ENCODE results near the gene LTBP1. TPM values are rescaled to one million over a fixed set of nuclear protein-coding genes. Genes with fewer than 3 reads are reported as not detected.
"Not testable (repeated sequence)": the region's sequence is repeated elsewhere in the genome, so short reads cannot be mapped to it uniquely, and the experiment has no call there.

Gene LTBP1
- total RNA-seq, 3 donors from 2014 or later (not counting 1 experiment from before 2014, with no cell fraction given): 1.7 to 4.7 (median 3.5) TPM

DNA sequence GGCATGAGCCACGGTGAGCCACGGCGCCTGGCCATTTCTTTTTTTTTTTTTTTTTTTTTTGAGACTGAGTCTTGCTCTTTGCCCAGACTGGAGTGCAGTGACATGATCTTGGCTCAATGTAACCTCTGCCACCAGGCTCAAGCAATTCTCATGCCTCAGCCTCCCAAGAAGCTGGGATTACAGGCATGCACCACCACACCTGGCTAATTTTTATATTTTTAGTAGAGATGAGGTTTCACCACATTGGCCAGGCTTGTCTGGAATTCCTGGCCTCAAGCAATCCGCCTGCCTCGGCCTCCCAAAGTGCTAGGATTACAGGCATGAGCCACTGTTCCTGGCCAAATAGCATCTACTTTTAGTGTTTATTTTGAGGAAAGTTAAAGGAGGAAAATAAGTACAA, 25.3 kb upstream of the LTBP1 start:
- not testable (repeated sequence) for ATAC-seq

DNA sequence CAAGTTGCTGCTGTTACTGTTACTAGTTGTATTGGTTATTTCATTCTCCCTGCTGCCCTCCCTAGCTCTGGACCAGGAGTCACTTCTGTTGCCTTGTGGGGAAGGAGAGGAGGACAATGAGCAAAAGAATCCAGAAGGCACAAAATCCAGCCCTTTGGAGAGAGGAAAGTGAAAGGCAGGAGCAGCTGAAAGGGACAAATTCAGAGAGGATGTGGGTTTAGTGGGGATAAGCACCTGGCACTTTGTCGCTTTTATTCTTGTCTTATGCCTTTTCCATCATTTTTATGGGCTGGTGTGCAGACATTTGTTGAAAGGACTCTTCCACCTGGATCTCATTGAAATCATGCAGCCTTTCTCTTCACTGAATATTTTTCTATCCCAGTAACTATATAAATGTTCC, 24.3 kb upstream of the LTBP1 start:
- H3K27me3 Mint-ChIP-seq (ENCODE audit: low read depth in 2 of 2): peaks cover 15 to 21% of the 10 kb centered on the region in 2 donors
- no peaks in the 10 kb centered on the region for H3K4me1 Mint-ChIP-seq
- Histone ChIP-seq H3K27me3 (ENCODE audit: control insufficient read depth, insufficient read depth, low read length) (no peaks in the 10 kb centered on the region), H3K4me3 (ENCODE audit: low read length) (no peak overlapping the region), H3K27ac (ENCODE audit: low read length) (no peak overlapping the region), H3K4me1 (ENCODE audit: control insufficient read depth, insufficient read depth, low read length) (no peaks in the 10 kb centered on the region), H3K36me3 (ENCODE audit: control insufficient read depth, insufficient read depth, low read length) (no peaks in the 10 kb centered on the region), H3K9me3 (ENCODE audit: control insufficient read depth, insufficient read depth, low read length) (no peaks in the 10 kb centered on the region)
- WGBS (ENCODE audit: insufficient coverage): 75% methylated on average over 1 of the region's 1 CpG
- DNase-seq (no peak), ATAC-seq (no peak)
- TF ChIP-seq, protein P1, sequence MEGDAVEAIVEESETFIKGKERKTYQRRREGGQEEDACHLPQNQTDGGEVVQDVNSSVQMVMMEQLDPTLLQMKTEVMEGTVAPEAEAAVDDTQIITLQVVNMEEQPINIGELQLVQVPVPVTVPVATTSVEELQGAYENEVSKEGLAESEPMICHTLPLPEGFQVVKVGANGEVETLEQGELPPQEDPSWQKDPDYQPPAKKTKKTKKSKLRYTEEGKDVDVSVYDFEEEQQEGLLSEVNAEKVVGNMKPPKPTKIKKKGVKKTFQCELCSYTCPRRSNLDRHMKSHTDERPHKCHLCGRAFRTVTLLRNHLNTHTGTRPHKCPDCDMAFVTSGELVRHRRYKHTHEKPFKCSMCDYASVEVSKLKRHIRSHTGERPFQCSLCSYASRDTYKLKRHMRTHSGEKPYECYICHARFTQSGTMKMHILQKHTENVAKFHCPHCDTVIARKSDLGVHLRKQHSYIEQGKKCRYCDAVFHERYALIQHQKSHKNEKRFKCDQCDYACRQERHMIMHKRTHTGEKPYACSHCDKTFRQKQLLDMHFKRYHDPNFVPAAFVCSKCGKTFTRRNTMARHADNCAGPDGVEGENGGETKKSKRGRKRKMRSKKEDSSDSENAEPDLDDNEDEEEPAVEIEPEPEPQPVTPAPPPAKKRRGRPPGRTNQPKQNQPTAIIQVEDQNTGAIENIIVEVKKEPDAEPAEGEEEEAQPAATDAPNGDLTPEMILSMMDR (IDR thresholded peaks at IDR 0.05): no peak
- no peaks in the 10 kb centered on the region for H3K9me3 Mint-ChIP-seq
- no peaks in the 10 kb centered on the region for H3K36me3 Mint-ChIP-seq
- intact Hi-C loops (cut with micrococcal nuclease): no loop called here
- no peak overlapping the region for H3K27ac Mint-ChIP-seq
- no peak overlapping the region for H3K4me3 Mint-ChIP-seq

More for the DNA sequence above, 25.3 kb upstream of the LTBP1 start:
- H3K4me3 ChIP-seq (ENCODE audit: low read length); H3K27ac Mint-ChIP-seq; H3K9me3 ChIP-seq (ENCODE audit: control insufficient read depth, insufficient read depth, low read length); H3K36me3 ChIP-seq (ENCODE audit: control insufficient read depth, insufficient read depth, low read length); H3K36me3 Mint-ChIP-seq; DNase-seq; H3K9me3 Mint-ChIP-seq; intact Hi-C loops (cut with micrococcal nuclease); H3K4me1 Mint-ChIP-seq; H3K27ac ChIP-seq (ENCODE audit: low read length); H3K4me3 Mint-ChIP-seq; H3K27me3 ChIP-seq (ENCODE audit: control insufficient read depth, insufficient read depth, low read length); H3K4me1 ChIP-seq (ENCODE audit: control insufficient read depth, insufficient read depth, low read length): not testable (repeated sequence)
- 97% methylated on average over 5 of the region's 5 CpGs for WGBS (ENCODE audit: insufficient coverage)
- peaks cover 6 to 11% of the 10 kb centered on the region in 2 donors for H3K27me3 Mint-ChIP-seq (ENCODE audit: low read depth in 2 of 2)

DNA sequence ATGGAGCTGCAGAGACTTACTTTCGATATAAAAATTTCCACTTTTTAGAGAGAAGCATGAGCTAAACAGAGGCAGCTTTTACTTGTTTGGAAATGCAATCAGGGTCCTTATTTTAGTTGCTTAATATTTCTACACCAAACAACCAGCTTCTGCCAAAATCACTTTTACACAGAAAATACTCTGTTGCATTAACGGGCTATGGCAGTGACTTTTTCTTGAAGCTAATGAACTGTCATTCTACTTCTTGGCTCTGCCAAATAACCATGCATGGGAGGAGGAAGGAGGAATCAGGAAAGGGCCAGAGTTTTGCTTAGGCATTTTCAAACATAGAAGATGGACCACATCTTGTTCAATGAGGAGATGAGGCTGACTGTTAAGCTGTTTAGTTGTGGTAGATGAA, 23.6 kb upstream of the LTBP1 start:
- Histone ChIP-seq H3K4me1 (ENCODE audit: control insufficient read depth, insufficient read depth, low read length) (no peaks in the 10 kb centered on the region), H3K4me3 (ENCODE audit: low read length) (no peak overlapping the region), H3K9me3 (ENCODE audit: control insufficient read depth, insufficient read depth, low read length) (no peaks in the 10 kb centered on the region), H3K36me3 (ENCODE audit: control insufficient read depth, insufficient read depth, low read length) (no peaks in the 10 kb centered on the region), H3K27ac (ENCODE audit: low read length) (no peak overlapping the region), H3K27me3 (ENCODE audit: control insufficient read depth, insufficient read depth, low read length) (no peaks in the 10 kb centered on the region)
- Mint-ChIP-seq H3K36me3 (no peaks in the 10 kb centered on the region), H3K4me1 (no peaks in the 10 kb centered on the region), H3K27ac (no peak overlapping the region), H3K9me3 (no peaks in the 10 kb centered on the region), H3K4me3 (no peak overlapping the region), H3K27me3 (ENCODE audit: low read depth in 2 of 2) (peaks cover 19 to 27% of the 10 kb centered on the region in 2 donors)
- no peak for ATAC-seq
- 85% methylated on average over 2 of the region's 2 CpGs for WGBS (ENCODE audit: insufficient coverage)
- no peak for DNase-seq
- intact Hi-C loops (cut with micrococcal nuclease): no loop called here
- TF ChIP-seq, protein P1 (IDR thresholded peaks at IDR 0.05): no peak

DNA sequence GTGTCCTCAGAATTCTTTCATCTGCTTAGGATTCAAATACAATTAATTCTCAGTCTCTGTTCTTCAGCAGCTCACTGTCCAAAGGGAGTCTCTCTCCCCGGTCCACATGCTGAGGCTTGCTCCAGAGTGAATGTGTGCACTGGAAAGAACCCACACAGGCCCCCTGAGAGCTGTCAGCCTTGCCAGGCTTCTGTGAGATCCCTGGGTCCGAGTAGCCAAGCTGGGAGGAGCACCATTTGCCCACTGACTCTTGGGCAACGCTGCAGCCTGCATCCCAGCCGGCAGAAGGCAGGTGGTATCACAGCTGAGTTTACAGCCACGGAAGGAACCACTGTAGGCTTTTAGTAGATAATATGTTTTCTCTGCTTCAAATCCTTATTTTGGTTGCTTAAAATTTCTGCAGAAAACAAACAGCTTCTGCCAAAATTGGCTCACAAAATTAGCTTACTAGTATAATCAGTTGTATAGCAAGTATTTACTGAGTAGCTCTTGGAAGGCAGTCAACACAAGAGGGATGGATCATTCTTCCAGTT, 21.4 kb upstream of the LTBP1 start:
- 85% methylated on average over 5 of the region's 5 CpGs for WGBS (ENCODE audit: insufficient coverage)
- H3K27ac ChIP-seq (ENCODE audit: low read length): no peak overlapping the region
- no peaks in the 10 kb centered on the region for H3K27me3 ChIP-seq (ENCODE audit: control insufficient read depth, insufficient read depth, low read length)
- H3K4me1 Mint-ChIP-seq: no peaks in the 10 kb centered on the region
- H3K36me3 Mint-ChIP-seq: no peaks in the 10 kb centered on the region
- intact Hi-C loops (cut with micrococcal nuclease): no loop called here
- no peak for DNase-seq
- ATAC-seq: no peak
- TF ChIP-seq, protein P1 (IDR thresholded peaks at IDR 0.05): no peak
- H3K27me3 Mint-ChIP-seq (ENCODE audit: low read depth in 2 of 2): peaks cover 16 to 28% of the 10 kb centered on the region in 2 donors
- H3K9me3 Mint-ChIP-seq: no peaks in the 10 kb centered on the region
- no peaks in the 10 kb centered on the region for H3K9me3 ChIP-seq (ENCODE audit: control insufficient read depth, insufficient read depth, low read length)
- H3K4me1 ChIP-seq (ENCODE audit: control insufficient read depth, insufficient read depth, low read length): no peaks in the 10 kb centered on the region
- no peak overlapping the region for H3K4me3 Mint-ChIP-seq
- H3K36me3 ChIP-seq (ENCODE audit: control insufficient read depth, insufficient read depth, low read length): no peaks in the 10 kb centered on the region
- H3K27ac Mint-ChIP-seq: no peak overlapping the region
- no peak overlapping the region for H3K4me3 ChIP-seq (ENCODE audit: low read length)

All from natural killer cell (primary cell).